LNCAP (cell line): ENCODE data around the gene TRMT61A.

Source experiments
- CTCF ChIP-seq: fragments of 450-650 bp; IDR thresholded peaks from 2 replicates; pipeline ENCODE4 v1.5.1; 2017; ENCODE audit warnings: mild to moderate bottlenecking

TRMT61A gene

DNA sequence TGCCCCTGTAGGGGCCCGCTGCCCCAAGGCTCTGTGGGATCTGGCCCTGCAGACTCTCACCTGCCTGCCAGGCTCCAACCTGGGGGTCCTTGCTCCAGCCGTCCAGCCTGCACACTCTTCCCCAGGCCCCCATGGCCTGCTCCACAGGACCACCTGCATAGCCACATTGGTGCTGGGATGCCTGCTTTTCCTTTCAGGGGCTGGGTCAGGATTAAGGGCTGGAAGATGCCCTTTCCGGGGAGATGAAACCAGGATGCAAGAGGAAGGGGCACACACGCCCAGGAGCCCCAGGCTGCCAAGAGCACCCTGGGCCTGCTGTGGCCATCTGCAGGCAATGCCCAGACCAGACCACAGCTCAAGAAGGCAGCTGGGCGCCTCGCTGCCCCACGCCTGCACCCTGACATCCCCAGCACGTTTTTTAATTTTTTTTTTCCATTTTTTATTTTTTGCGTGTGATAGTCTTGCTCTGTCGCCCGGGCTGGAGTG is 18.5 kb downstream of the TRMT61A start:
- no peak for TF ChIP-seq CTCF

- no peak for TF ChIP-seq CTCF
Observed at GRCh38 chr14:103547941-103548462, 19.0 kb downstream of the TRMT61A start.

- TF ChIP-seq CTCF, result no peak
Observed at GRCh38 chr14:103548463-103549351, 19.7 kb downstream of the TRMT61A start.

DNA sequence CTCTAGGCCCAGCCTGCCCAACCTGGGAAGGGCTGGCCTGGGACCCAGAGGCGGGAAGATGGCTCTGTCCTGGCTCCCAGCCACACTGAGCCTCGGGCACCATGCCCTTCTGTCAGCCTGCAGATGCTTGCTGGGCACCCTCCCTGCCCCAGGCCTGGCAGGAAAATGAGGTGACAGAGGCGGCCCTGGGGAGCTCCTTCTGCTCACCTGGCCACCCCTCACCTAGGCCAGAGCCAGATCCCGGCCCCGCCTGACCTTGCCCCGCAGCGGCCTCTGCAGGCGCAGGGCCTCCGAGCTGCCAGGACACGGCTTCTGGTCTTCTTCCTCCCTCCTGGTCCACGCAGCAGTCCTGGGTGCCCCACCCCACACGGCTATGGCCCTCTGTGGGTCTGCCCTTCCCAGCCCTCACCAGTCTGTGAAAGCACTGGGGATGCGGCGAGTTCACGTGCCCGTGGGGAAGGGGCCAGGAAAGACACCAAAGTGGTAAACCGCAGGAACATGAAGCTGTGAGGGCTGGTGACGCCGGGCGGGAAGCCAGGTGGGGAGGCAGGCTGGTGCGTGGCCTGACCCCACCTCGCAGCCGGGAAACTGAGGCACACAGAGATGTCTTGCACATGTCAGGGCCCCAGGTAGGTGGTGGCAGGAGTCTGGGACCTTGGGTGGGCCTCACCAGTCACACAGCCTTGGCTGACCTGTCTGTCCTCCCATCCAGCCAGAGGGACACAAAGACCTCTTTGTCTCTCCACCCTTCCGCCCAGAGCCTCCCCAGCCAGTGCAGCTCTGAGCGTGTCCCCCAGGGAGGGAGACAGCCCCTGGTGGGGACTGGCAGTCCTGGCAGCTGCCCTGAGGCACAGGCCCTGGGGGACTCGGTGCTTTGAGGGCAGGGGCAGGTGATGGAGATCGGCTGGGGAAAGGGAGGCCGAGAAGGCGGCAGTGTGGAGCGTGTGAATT is 20.6 kb downstream of the TRMT61A start:
- no peak for TF ChIP-seq CTCF

GRCh38 chr14:103550451-103551337 is 21.7 kb downstream of the TRMT61A start:
- TF ChIP-seq CTCF, result no peak

DNA sequence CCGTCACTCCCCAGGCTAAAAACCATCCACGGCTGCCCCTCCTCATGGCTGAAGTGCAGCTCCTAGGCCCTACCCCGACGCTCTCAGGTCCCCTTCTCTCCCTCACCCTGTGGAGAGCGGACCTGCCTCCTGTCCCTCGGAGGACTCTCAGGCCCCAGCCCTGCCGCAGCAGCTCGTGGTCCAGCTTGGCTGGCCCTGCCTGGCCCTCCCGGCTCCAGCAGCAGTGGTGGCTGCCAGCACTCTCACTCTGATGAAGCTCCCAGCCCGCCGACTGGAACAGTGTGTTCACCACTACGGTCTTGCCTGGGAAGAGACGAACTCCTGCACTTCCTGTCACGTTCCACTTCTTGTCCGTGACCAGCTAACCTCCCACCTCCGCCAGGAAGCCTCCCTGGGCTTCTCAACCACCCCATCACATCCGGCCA is 22.4 kb downstream of the TRMT61A start:
- no peak for TF ChIP-seq CTCF
